HCT116 (cell line): ENCODE data around the gene C11orf52. TPM values are rescaled to one million over a fixed set of nuclear protein-coding genes. Genes with fewer than 3 reads are reported as not detected.

Source experiments
- ATAC-seq: fragments of 200-7000 bp; cut with Tn5 transposase; 2 replicates; pipeline ENCODE4 v1.9.1; 2020; ENCODE audit warnings: mild to moderate bottlenecking, moderate library complexity
- BruUV-seq: library from RNA; stranded (reverse); fragments of 400-500 nt; replicated peaks from 2 replicates; lab custom pipeline; 2021; lab: Mats Ljungman, UMichigan
- CTCF ChIA-PET: fragments of 300-600 bp; sonication (Branson Sonifier 250); formaldehyde crosslinking; loops from one replicate; lab custom pipeline; 2021; ENCODE audit warnings: antibody characterized with exemption; lab: Charles Lee
- POLR2A ChIA-PET: fragments of 300-600, 350-600 bp; sonication (Branson Sonifier 250); formaldehyde crosslinking; loops from one replicate; lab custom pipeline; 2021; ENCODE audit warnings: antibody characterized with exemption; lab: Charles Lee
- RAD21 ChIA-PET, 2 experiments: fragments of 300-600 bp; sonication (Branson Sonifier 250); formaldehyde crosslinking; loops; one replicate each; lab custom pipeline; 2023; ENCODE audit warnings: low total read pairs in 2 of 2; ENCODE audit not compliant: uncharacterized antibody in 2 of 2, unreplicated experiment in 2 of 2, low non-redundant PET in 1 of 2; lab: Charles Lee
- DNase-seq: peaks from one replicate; pipeline ENCODE4 v3.0.0-alpha.2; 2010; ENCODE audit warnings: low read depth, low spot score
- H2AFZ ChIP-seq: fragments of 200-600 bp; shearing (Covaris generic), sonication (generic); 2 replicates; pipeline ENCODE4 v1.6.1; 2017; ENCODE audit warnings: low read depth, mixed run types, mixed read lengths, antibody characterized with exemption, low read length; ENCODE audit not compliant: poor library complexity, severe bottlenecking
- H3K27ac ChIP-seq: 2 replicates; pipeline ENCODE4 v1.5.1; 2012; ENCODE audit warnings: low read depth, low read length
- H3K27me3 ChIP-seq: fragments of 200-600 bp; sonication (generic); 2 replicates; pipeline ENCODE4 v1.6.1; 2016; ENCODE audit warnings: mixed run types, low read length, mixed read lengths; ENCODE audit not compliant: insufficient read depth
- H3K36me3 ChIP-seq, 2 experiments: fragments of 200-500 bp in 1 of 2; fragments of 200-600 bp in 1 of 2; sonication (Bioruptor generic) in 1 of 2; sonication (generic) in 1 of 2; 2 replicates each; pipeline versions ENCODE4 v1.5.1 to v1.6.1; 2014 to 2016; ENCODE audit warnings: low read length in 2 of 2, inconsistent platforms in 1 of 2, mixed read lengths in 1 of 2, mixed run types in 1 of 2; ENCODE audit not compliant: insufficient read depth in 2 of 2, control insufficient read depth in 1 of 2
- H3K4me1 ChIP-seq, 2 experiments: fragments of 200-600 bp in 1 of 2; sonication (generic) in 1 of 2; 2 replicates each; pipeline versions ENCODE4 v1.5.1 to v1.6.1; 2012 to 2017; ENCODE audit warnings: low read length in 2 of 2, inconsistent platforms in 1 of 2, mild to moderate bottlenecking in 1 of 2, mixed read lengths in 1 of 2, mixed run types in 1 of 2, moderate library complexity in 1 of 2; ENCODE audit not compliant: insufficient read depth in 2 of 2, control insufficient read depth in 1 of 2
- H3K4me2 ChIP-seq: fragments of 200-600 bp; sonication (generic); 2 replicates; pipeline ENCODE4 v1.6.1; 2017; ENCODE audit warnings: mixed run types, low read length, mixed read lengths
- H3K4me3 ChIP-seq, 2 experiments: fragments of 200-600 bp in 1 of 2; sonication (generic) in 1 of 2; replicated peaks in 1 of 2; 2 replicates each; pipeline ENCODE4 v1.5.1; 2011 to 2016; ENCODE audit warnings: low read length in 2 of 2, control low read depth in 1 of 2, low read depth in 1 of 2, mild to moderate bottlenecking in 1 of 2, mixed read lengths in 1 of 2, mixed run types in 1 of 2
- H3K79me2 ChIP-seq: fragments of 200-600 bp; sonication (generic); 2 replicates; pipeline ENCODE4 v1.6.1; 2017; ENCODE audit warnings: mild to moderate bottlenecking, mixed run types, low read length, moderate library complexity, mixed read lengths; ENCODE audit not compliant: insufficient read depth
- H3K9ac ChIP-seq: fragments of 200-600 bp; sonication (generic); 2 replicates; pipeline ENCODE4 v1.6.1; 2016; ENCODE audit warnings: low read length, mixed read lengths
- H3K9me2 ChIP-seq: fragments of 200-600 bp; sonication (generic), shearing (Covaris generic); 2 replicates; pipeline ENCODE4 v1.6.1; 2017; ENCODE audit warnings: mixed run types, mild to moderate bottlenecking, moderate library complexity; ENCODE audit not compliant: insufficient read depth
- H3K9me3 ChIP-seq, 2 experiments: fragments of 200-500 bp in 1 of 2; fragments of 200-600 bp in 1 of 2; sonication (Bioruptor generic) in 1 of 2; sonication (generic) in 1 of 2; 2 replicates each; pipeline ENCODE4 v1.6.1; 2014 to 2017; ENCODE audit warnings: low read length in 2 of 2, mixed read lengths in 2 of 2, inconsistent platforms in 1 of 2, low read depth in 1 of 2, mild to moderate bottlenecking in 1 of 2, mixed run types in 1 of 2, moderate library complexity in 1 of 2; ENCODE audit not compliant: control insufficient read depth in 1 of 2, insufficient read depth in 1 of 2
- H4K20me1 ChIP-seq: fragments of 200-600 bp; sonication (generic), shearing (Covaris generic); 2 replicates; pipeline ENCODE4 v1.6.1; 2017; ENCODE audit warnings: mixed run types, mild to moderate bottlenecking, moderate library complexity; ENCODE audit not compliant: insufficient read depth
- CEBPB ChIP-seq: IDR thresholded peaks from 2 replicates; pipeline ENCODE4 v1.6.1; 2012; ENCODE audit warnings: low read depth
- EGR1 ChIP-seq: IDR thresholded peaks from 2 replicates; pipeline ENCODE4 v1.6.1; 2012; ENCODE audit warnings: low read depth
- EZH2phosphoT487 ChIP-seq: fragments of 200-600 bp; IDR thresholded peaks from 2 replicates; pipeline ENCODE4 v1.6.1; 2018; ENCODE audit warnings: antibody characterized with exemption, borderline replicate concordance
- MAX ChIP-seq: IDR thresholded peaks from 2 replicates; pipeline ENCODE4 v1.6.1; 2012
- SIN3A ChIP-seq: IDR thresholded peaks from 2 replicates; pipeline ENCODE4 v1.6.1; 2012; ENCODE audit warnings: low read depth
- YY1 ChIP-seq: IDR thresholded peaks from 2 replicates; pipeline ENCODE4 v1.6.1; 2011; ENCODE audit warnings: low read length, low read depth, moderate library complexity, mild to moderate bottlenecking; ENCODE audit not compliant: insufficient replicate concordance; ENCODE audit errors: extremely low read depth
- ZNF274 ChIP-seq: fragments of 200-500 bp; sonication (Bioruptor generic); IDR thresholded peaks from 2 replicates; pipeline ENCODE4 v1.6.1; 2014; ENCODE audit warnings: mild to moderate bottlenecking, low read depth, low read length, inconsistent platforms
- intact Hi-C: fragments of 100-400 bp; cut with micrococcal nuclease; formaldehyde crosslinking; loops from 2 replicates; pipeline ENCODE4 v1.10.0; 2022
- total RNA-seq: library from RNA; stranded (reverse); gene quantifications from one replicate; pipeline ENCODE4 v1.2.1, GENCODE V29; 2021; ENCODE audit not compliant: unreplicated experiment

Gene C11orf52
- total RNA-seq, 1 experiment from 2014 or later: 4.6 TPM

DNA sequence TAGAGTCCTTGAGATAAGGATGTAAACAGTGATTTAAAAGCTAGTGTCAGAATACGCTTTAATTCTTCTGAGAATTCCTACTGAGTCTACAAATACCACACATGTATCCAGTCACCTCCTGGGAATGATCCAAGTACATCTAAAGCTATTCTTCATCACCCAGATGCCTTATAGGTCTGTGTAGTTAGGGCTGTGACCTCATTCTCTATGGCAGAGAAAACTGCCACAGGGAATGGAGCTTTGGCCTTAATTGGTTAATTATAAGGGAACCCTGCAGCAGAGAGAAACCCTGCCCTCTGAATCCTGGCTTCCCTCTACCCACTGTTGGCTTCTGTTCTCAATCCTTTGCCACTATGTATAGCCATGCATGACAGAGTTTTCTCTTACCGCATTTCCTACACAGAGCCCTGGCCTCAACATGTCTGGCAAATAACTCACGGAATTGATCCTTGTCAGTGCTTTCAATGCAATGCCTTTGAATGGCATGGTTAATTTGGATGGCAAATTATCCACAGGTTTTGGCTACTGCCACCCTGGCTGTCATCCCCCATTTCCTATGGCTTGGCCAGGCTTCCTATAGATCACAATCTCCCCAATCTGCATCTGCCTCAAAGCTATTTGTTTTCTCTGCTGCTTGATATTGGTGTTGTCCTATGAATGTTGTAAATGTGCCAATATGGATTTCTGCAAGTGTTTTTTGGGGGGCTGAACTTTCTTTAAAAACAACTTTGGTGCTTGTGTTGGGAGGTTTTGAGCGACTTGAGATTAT, 21.3 kb downstream of the C11orf52 start:
- Histone ChIP-seq H4K20me1 (no peaks in the 10 kb centered on the region), H3K4me3 (no peak overlapping the region), H3K36me3 (no peaks in the 10 kb centered on the region), H2AFZ (no peak overlapping the region), H3K79me2 (no peaks in the 10 kb centered on the region), H3K4me1 (peaks cover 20 to 29% of the 10 kb centered on the region in 2 experiments; a peak in 3 of 4 replicates), H3K9ac (no peak overlapping the region), H3K27me3 (no peaks in the 10 kb centered on the region), H3K9me3 (no peaks in the 10 kb centered on the region), H3K4me2 (no peak overlapping the region), H3K9me2 (no peaks in the 10 kb centered on the region), H3K27ac (no peak overlapping the region)
- DNase-seq (no peak), ATAC-seq (no peak)
- intact Hi-C loops: no loop called here
- CTCF ChIA-PET: interaction anchor here (3.0 kb wide), 1 partner anchor 8 kb away, joined by 10 read pairs; no protein-coding TSS in a partner anchor
- RAD21 ChIA-PET: no interaction called here
- POLR2A ChIA-PET: no interaction called here
- TF ChIP-seq EZH2phosphoT487 (no peak), SIN3A (no peak), MAX (no peak), ZNF274 (no peak)
- BruUV-seq: no TSS peak

DNA sequence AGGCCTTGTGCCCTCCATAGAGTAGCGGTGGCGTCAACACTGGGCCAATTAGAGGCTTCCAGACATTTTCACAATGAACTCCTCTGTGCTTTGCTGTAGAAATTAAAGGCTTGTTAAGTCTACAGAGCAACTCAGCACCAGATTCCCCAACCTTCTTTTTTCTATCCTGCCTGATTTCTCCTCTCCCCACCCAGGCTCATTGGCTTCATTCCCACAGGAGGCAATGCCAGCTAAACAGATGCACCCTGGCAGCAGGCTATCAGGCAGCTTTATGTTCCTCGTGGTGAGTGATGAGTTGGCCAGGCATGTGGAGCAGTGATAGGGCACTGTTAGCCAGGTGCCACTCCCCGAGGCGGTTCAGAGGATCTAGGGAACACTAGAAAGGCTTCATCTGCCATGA, 23.2 kb downstream of the C11orf52 start:
- H3K4me3 ChIP-seq: no peak overlapping the region
- no peak overlapping the region for H3K9ac ChIP-seq
- ATAC-seq (no peak), DNase-seq (no peak)
- H3K36me3 ChIP-seq: no peaks in the 10 kb centered on the region
- TF ChIP-seq EGR1 (no peak), CEBPB (no peak), MAX (0 out of 2 replicates have a peak, but pooled peaks have one; percentile 23), YY1 (no peak)
- H4K20me1 ChIP-seq: no peaks in the 10 kb centered on the region
- H3K4me1 ChIP-seq: peaks cover 13 to 19% of the 10 kb centered on the region in 2 experiments; a peak in 2 of 4 replicates
- no peaks in the 10 kb centered on the region for H3K27me3 ChIP-seq
- H2AFZ ChIP-seq: no peak overlapping the region
- H3K9me3 ChIP-seq: no peaks in the 10 kb centered on the region
- no peaks in the 10 kb centered on the region for H3K9me2 ChIP-seq
- ChIA-PET POLR2A (no interaction called here), RAD21 (no interaction called here), CTCF (interaction anchor here (3.0 kb wide), 1 partner anchor 10 kb away, joined by 10 read pairs; no protein-coding TSS in a partner anchor)
- H3K79me2 ChIP-seq: no peaks in the 10 kb centered on the region
- no TSS peak for BruUV-seq
- intact Hi-C loops: no loop called here
- H3K27ac ChIP-seq: no peak overlapping the region
- H3K4me2 ChIP-seq: no peak overlapping the region
